HEK293 (cell line): ENCODE measurements around the gene CAPRIN2.

Experiments used
- CTCF ChIP-seq: fragments of 450-650 bp; formaldehyde crosslinking; IDR thresholded peaks from 2 replicates; pipeline ENCODE4 v1.5.1; 2016; ENCODE audit warnings: missing biosample characterization, missing genetic modification characterization
- FEZF1 ChIP-seq: fragments of 450-650 bp; formaldehyde crosslinking; IDR thresholded peaks from 2 replicates; pipeline ENCODE4 v1.5.1; 2016; ENCODE audit warnings: missing biosample characterization, missing genetic modification characterization
- RBAK ChIP-seq: fragments of 450-650 bp; formaldehyde crosslinking; IDR thresholded peaks from 2 replicates; pipeline ENCODE4 v1.5.1; 2016; ENCODE audit warnings: missing biosample characterization, missing genetic modification characterization
- REST ChIP-seq: fragments of 450-650 bp; formaldehyde crosslinking; IDR thresholded peaks from 2 replicates; pipeline ENCODE4 v1.5.1; 2016; ENCODE audit warnings: missing biosample characterization, missing genetic modification characterization
- ZNF133 ChIP-seq: fragments of 450-650 bp; formaldehyde crosslinking; IDR thresholded peaks from 2 replicates; pipeline ENCODE4 v1.5.1; 2016; ENCODE audit warnings: missing biosample characterization, missing genetic modification characterization
- ZNF426 ChIP-seq: fragments of 450-650 bp; formaldehyde crosslinking; IDR thresholded peaks from 2 replicates; pipeline ENCODE4 v1.5.1; 2017; ENCODE audit warnings: missing biosample characterization, missing genetic modification characterization, mild to moderate bottlenecking, inconsistent platforms, moderate library complexity
- ZSCAN18 ChIP-seq: fragments of 450-650 bp; formaldehyde crosslinking; IDR thresholded peaks from 2 replicates; pipeline ENCODE4 v1.5.1; 2016; ENCODE audit warnings: missing biosample characterization, missing genetic modification characterization

GRCh38 chr12:30696486-30696885 is 58.3 kb downstream of the CAPRIN2 start:
- TF ChIP-seq RBAK (tag by site-specific recombination) (no peak), ZNF133 (no peak), CTCF (tag by site-specific recombination) (no peak), ZSCAN18 (tag by site-specific recombination) (no peak), ZNF426 (tag by site-specific recombination) (no peak), REST (tag by site-specific recombination) (no peak), FEZF1 (tag by site-specific recombination) (no peak)
